A549 (cell line): ENCODE measurements around the gene OSGEP. TPM values are rescaled to one million over a fixed set of nuclear protein-coding genes. Genes with fewer than 3 reads are reported as not detected.
A peak's percentile ranks its signal among the peaks of the same experiment; 100 is the strongest.

Source experiments
- ATAC-seq, 2 experiments: fragments of 200-7000 bp in 1 of 2; fragments of >200 bp in 1 of 2; cut with Nextera tagmentation in 1 of 2; cut with Tn5 transposase in 1 of 2; 3 replicates each; pipeline versions ENCODE4 v1.8.0 to v1.9.1; 2018 to 2020; ENCODE audit warnings: mild to moderate bottlenecking in 1 of 2, moderate library complexity in 1 of 2
- CTCF ChIA-PET: fragments of 300-600 bp; sonication (Branson Sonifier 250); formaldehyde crosslinking; extraction: SDS; loops from one replicate; lab custom pipeline; 2021; ENCODE audit warnings: antibody characterized with exemption, inconsistent platforms; lab: Yijun Ruan, JAX
- POLR2A ChIA-PET: fragments of 350-600 bp; formaldehyde crosslinking; extraction: SDS; loops from one replicate; lab custom pipeline; 2021; ENCODE audit warnings: antibody characterized with exemption, inconsistent platforms; lab: Yijun Ruan, JAX
- DNase-seq, 2 experiments: peaks; one replicate each; pipeline versions ENCODE4 v3.0.0 to v3.0.0-alpha.2; 2011 to 2016; ENCODE audit warnings: low read depth in 1 of 2, low spot score in 1 of 2
- FAIRE-seq: peaks from 2 replicates; lab custom pipeline; 2011; peaks lifted over from hg19 to GRCh38; lab: Jason Lieb, UNC
- H3K27ac ChIP-seq, 2 experiments: fragments of >200 bp; sonication (Bioruptor Twin); formaldehyde crosslinking; 3 replicates each; pipeline ENCODE4 v1.5.1; 2016 to 2017
- H3K4me1 ChIP-seq: fragments of >200 bp; sonication (Bioruptor Twin); formaldehyde crosslinking; 3 replicates; pipeline ENCODE4 v1.6.1; 2016
- H3K4me2 ChIP-seq: fragments of >200 bp; sonication (Bioruptor Twin); formaldehyde crosslinking; 3 replicates; pipeline ENCODE4 v1.6.1; 2016
- H3K4me3 ChIP-seq: fragments of >200 bp; sonication (Bioruptor Twin); formaldehyde crosslinking; 3 replicates; pipeline ENCODE4 v1.5.1; 2016
- H3K9me3 ChIP-seq: fragments of >200 bp; sonication (Bioruptor Twin); formaldehyde crosslinking; 3 replicates; pipeline ENCODE4 v1.6.1; 2016
- CEBPB ChIP-seq, 2 experiments: fragments of >200 bp in 1 of 2; sonication (Bioruptor Twin) in 1 of 2; formaldehyde crosslinking in 1 of 2; IDR thresholded peaks; 2 replicates each; pipeline ENCODE4 v1.6.1; 2012 to 2016
- CHD4 ChIP-seq: fragments of 200-600 bp; sonication (generic); IDR thresholded peaks from 2 replicates; pipeline ENCODE4 v1.6.1; 2016; ENCODE audit warnings: antibody characterized with exemption, mild to moderate bottlenecking, borderline replicate concordance
- EHMT2 ChIP-seq: fragments of 200-600 bp; sonication (generic); IDR thresholded peaks from 2 replicates; pipeline ENCODE4 v1.6.1; 2016; ENCODE audit warnings: antibody characterized with exemption, low read depth, mild to moderate bottlenecking, moderate library complexity
- EP300 ChIP-seq, 2 experiments: fragments of >200 bp; sonication (Bioruptor Twin); formaldehyde crosslinking; IDR thresholded peaks; 2 replicates in 1 of 2; 3 replicates in 1 of 2; pipeline ENCODE4 v1.6.1; 2016 to 2017
- ESRRA ChIP-seq: fragments of 150-350 bp; IDR thresholded peaks from 2 replicates; pipeline ENCODE4 v1.6.1; 2014; ENCODE audit warnings: mild to moderate bottlenecking, low read length, borderline replicate concordance
- FOSB ChIP-seq: fragments of 250-450 bp; sonication (Bioruptor Pico); IDR thresholded peaks from 2 replicates; pipeline ENCODE4 v1.5.0; 2020; ENCODE audit warnings: mild to moderate bottlenecking, moderate library complexity
- FOSL2 ChIP-seq, 2 experiments: fragments of 450-650 bp in 1 of 2; fragments of >200 bp in 1 of 2; sonication (Bioruptor Twin) in 1 of 2; formaldehyde crosslinking; IDR thresholded peaks; 2 replicates each; pipeline versions ENCODE4 v1.5.0 to v1.6.1; 2016 to 2020; ENCODE audit warnings: mild to moderate bottlenecking in 1 of 2, moderate library complexity in 1 of 2
- HDAC2 ChIP-seq: fragments of 200-600 bp; sonication (generic); IDR thresholded peaks from 2 replicates; pipeline ENCODE4 v1.6.1; 2016
- HOXA7 ChIP-seq: fragments of 250-450 bp; sonication (Bioruptor Pico); IDR thresholded peaks from 2 replicates; pipeline ENCODE4 v1.5.0; 2020; ENCODE audit warnings: mild to moderate bottlenecking, moderate library complexity
- HOXB13 ChIP-seq: fragments of 250-450 bp; sonication (Bioruptor Pico); IDR thresholded peaks from 2 replicates; pipeline ENCODE4 v1.5.0; 2020; ENCODE audit warnings: low read depth, mild to moderate bottlenecking, moderate library complexity
- MAFK ChIP-seq: fragments of 450-650 bp; IDR thresholded peaks from 2 replicates; pipeline ENCODE4 v1.6.1; 2014; ENCODE audit not compliant: partially characterized antibody
- MAX ChIP-seq: IDR thresholded peaks from 2 replicates; pipeline ENCODE4 v1.6.1; 2012
- PHF8 ChIP-seq: fragments of 200-600 bp; sonication (generic); IDR thresholded peaks from 2 replicates; pipeline ENCODE4 v1.6.1; 2016; ENCODE audit warnings: low read depth, mild to moderate bottlenecking, antibody characterized with exemption, moderate library complexity, borderline replicate concordance
- RCOR1 ChIP-seq: fragments of 150-350 bp; IDR thresholded peaks from 2 replicates; pipeline ENCODE4 v1.6.1; 2014; ENCODE audit warnings: antibody characterized with exemption, low read length, low read depth
- RFX5 ChIP-seq: fragments of 450-650 bp; IDR thresholded peaks from 2 replicates; pipeline ENCODE4 v1.7.1; 2014; ENCODE audit warnings: antibody characterized with exemption, mild to moderate bottlenecking, moderate library complexity
- SMC3 ChIP-seq: fragments of >200 bp; sonication (Bioruptor Twin); formaldehyde crosslinking; IDR thresholded peaks from 3 replicates; pipeline ENCODE4 v1.6.1; 2018; ENCODE audit warnings: inconsistent platforms
- TP53 ChIP-seq: fragments of 250-450 bp; sonication (Bioruptor Pico); IDR thresholded peaks from 2 replicates; pipeline ENCODE4 v1.5.0; 2021; ENCODE audit warnings: mild to moderate bottlenecking, moderate library complexity
- ZFP36 ChIP-seq: fragments of 450-650 bp; IDR thresholded peaks from 2 replicates; pipeline ENCODE4 v1.6.1; 2014; ENCODE audit warnings: borderline replicate concordance; ENCODE audit not compliant: partially characterized antibody
- WGBS: methylation state at CpG from one replicate; pipeline ENCODE4 v1.1.6; 2017; ENCODE audit errors: missing lambda C conversion rate; 5-methylcytosine and 5-hydroxymethylcytosine counted together
- polyA plus RNA-seq, 4 experiments: library from polyadenylated mRNA; depleted of rRNA in 3 of 4; stranded (reverse); fragments of >200 nt; fragmentation: RNase III in 1 of 4; extraction: RNeasy Plus Mini Kit Qiagen cat#74134 plus additional on column Dnase treatment in 1 of 4; gene quantifications; 2 replicates in 3 of 4; 3 replicates in 1 of 4; pipeline ENCODE4 v1.2.3, GENCODE V29; 2011 to 2017
- TF ChIP-seq, protein P1 (sequence below): fragments of >200 bp; sonication (Bioruptor Twin); formaldehyde crosslinking; IDR thresholded peaks from 3 replicates; pipeline ENCODE4 v1.5.1; 2016
- TF ChIP-seq, protein P2 (sequence below): fragments of 150-350 bp; IDR thresholded peaks from 2 replicates; pipeline ENCODE4 v1.6.1; 2014; ENCODE audit warnings: low read depth, mild to moderate bottlenecking, low read length

The OSGEP gene
- polyA plus RNA-seq, 2 of the 4 experiments (the other 2 are of a cell fraction), result 30.4 to 33.2 TPM

DNA sequence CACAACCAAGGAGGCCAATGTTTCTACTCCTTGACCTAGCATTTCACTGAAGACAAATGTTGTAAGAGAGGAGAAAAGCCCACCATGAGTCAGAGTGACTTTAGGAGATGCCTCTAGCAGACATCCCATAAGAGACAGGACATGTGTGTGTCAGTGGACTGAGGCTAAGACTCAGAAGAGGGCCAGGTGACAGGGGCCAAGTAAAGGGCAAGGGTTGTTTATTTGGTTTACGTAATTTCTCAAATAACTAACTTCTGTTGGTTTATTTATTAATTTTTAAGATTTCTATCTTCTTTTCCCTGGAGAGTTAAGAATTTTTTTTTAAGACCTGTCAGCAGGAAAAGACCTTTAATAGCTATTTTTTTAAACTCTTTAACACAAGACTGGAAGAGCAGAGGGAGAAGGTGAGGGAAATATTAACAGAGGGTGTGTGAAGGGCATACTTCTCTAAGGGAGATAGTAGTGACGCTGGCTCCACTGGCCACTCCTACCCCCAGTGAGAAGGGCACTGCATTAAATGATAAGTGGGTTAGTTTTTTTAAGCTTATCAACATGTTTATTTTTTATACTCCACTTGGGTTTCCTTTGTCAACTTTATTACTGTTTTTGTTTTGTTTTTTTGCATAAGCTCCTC lies 18.0 kb upstream of the OSGEP start:
- POLR2A ChIA-PET, result interaction anchor here (0.6 kb wide), 1 partner anchor 11 kb away, joined by 3 read pairs; the partner anchor contains the start of gene PIP4P1
- Histone ChIP-seq H3K4me1 (peaks cover 27% of the 10 kb centered on the region), H3K4me3 (no peak overlapping the region), H3K9me3 (no peaks in the 10 kb centered on the region), H3K27ac (no peak overlapping the region), H3K4me2 (peak overlapping the region; percentile 83; the same call in 2 of the 3 replicates)
- CTCF ChIA-PET, result interaction anchor here (1.3 kb wide), 1 partner anchor 59 kb away, joined by 4 read pairs; the partner anchor contains the start of gene TEP1
- ATAC-seq (no peak), FAIRE-seq (no peak), DNase-seq (no peak)
- WGBS, result 59% methylated on average over 2 of the region's 2 CpGs
- TF ChIP-seq, protein P1, sequence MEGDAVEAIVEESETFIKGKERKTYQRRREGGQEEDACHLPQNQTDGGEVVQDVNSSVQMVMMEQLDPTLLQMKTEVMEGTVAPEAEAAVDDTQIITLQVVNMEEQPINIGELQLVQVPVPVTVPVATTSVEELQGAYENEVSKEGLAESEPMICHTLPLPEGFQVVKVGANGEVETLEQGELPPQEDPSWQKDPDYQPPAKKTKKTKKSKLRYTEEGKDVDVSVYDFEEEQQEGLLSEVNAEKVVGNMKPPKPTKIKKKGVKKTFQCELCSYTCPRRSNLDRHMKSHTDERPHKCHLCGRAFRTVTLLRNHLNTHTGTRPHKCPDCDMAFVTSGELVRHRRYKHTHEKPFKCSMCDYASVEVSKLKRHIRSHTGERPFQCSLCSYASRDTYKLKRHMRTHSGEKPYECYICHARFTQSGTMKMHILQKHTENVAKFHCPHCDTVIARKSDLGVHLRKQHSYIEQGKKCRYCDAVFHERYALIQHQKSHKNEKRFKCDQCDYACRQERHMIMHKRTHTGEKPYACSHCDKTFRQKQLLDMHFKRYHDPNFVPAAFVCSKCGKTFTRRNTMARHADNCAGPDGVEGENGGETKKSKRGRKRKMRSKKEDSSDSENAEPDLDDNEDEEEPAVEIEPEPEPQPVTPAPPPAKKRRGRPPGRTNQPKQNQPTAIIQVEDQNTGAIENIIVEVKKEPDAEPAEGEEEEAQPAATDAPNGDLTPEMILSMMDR, result no peak
- no peak for TF ChIP-seq HOXA7 (CRISPR knock-in tag)
- no peak for TF ChIP-seq RCOR1

GRCh38 chr14:20470603-20470901 lies 15.9 kb upstream of the OSGEP start:
- 2% methylated on average over 2 of the region's 2 CpGs for WGBS
- FAIRE-seq (no peak), DNase-seq (peak in 1 of 2 experiments; percentile 38), ATAC-seq (peak in 1 of 2 experiments; percentile 2; a peak in 2 of 6 replicates)
- no peak for TF ChIP-seq MAX
- TF ChIP-seq HOXB13 (CRISPR knock-in tag), result no peak
- TF ChIP-seq, protein P2, sequence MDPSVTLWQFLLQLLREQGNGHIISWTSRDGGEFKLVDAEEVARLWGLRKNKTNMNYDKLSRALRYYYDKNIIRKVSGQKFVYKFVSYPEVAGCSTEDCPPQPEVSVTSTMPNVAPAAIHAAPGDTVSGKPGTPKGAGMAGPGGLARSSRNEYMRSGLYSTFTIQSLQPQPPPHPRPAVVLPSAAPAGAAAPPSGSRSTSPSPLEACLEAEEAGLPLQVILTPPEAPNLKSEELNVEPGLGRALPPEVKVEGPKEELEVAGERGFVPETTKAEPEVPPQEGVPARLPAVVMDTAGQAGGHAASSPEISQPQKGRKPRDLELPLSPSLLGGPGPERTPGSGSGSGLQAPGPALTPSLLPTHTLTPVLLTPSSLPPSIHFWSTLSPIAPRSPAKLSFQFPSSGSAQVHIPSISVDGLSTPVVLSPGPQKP, result no peak
- TF ChIP-seq RCOR1, result no peak
- no peak for TF ChIP-seq TP53 (CRISPR knock-in tag)
- TF ChIP-seq ZFP36, result no peak
- TF ChIP-seq SMC3, result no peak
- TF ChIP-seq HDAC2, result no peak
- TF ChIP-seq CEBPB (IDR thresholded peaks at IDR 0.05), result no peak
- TF ChIP-seq PHF8, result no peak
- no peak for TF ChIP-seq RFX5
- TF ChIP-seq MAFK, result no peak
- no peak for TF ChIP-seq CHD4
- no peak for TF ChIP-seq FOSL2 (IDR thresholded peaks at IDR 0.05)
- no peak for TF ChIP-seq FOSL2 (CRISPR knock-in tag; IDR thresholded peaks at IDR 0.05)
- no peak for TF ChIP-seq EHMT2
- TF ChIP-seq EP300 (IDR thresholded peaks at IDR 0.05), result no peak
- no peak for TF ChIP-seq FOSB (CRISPR knock-in tag)
- no peak for TF ChIP-seq ESRRA
- ChIA-PET CTCF (no interaction called here), POLR2A (interaction anchor here (1.0 to 2.4 kb wide), 7 partner anchors 8 to 214 kb away, joined by 3 to 38 read pairs (median 8); partner anchors contain the start of genes APEX1, OSGEP, PARP2 and PIP4P1)
- H3K4me3 ChIP-seq, result peak overlapping the region; percentile 72
- H3K4me1 ChIP-seq, result peaks cover 27% of the 10 kb centered on the region
- H3K4me2 ChIP-seq, result peak overlapping the region; percentile 83
- no peaks in the 10 kb centered on the region for H3K9me3 ChIP-seq
- peak overlapping the region; percentile 80 to 95 for H3K27ac ChIP-seq
